DOHH2 (cell line): ENCODE results near the gene CAMSAP3.

Experiments
- EZH2phosphoT487 ChIP-seq: fragments of 200-600 bp; sonication (generic); IDR thresholded peaks from 2 replicates; pipeline ENCODE4 v1.6.1; 2017; ENCODE audit warnings: borderline replicate concordance, mild to moderate bottlenecking, antibody characterized with exemption, low read length, moderate library complexity, mixed read lengths
- TF ChIP-seq, protein P1 (sequence below): fragments of 200-600 bp; sonication (generic); IDR thresholded peaks from one replicate; pipeline ENCODE4 v1.5.1; 2014; ENCODE audit warnings: antibody characterized with exemption, mild to moderate bottlenecking, low read depth, low read length; ENCODE audit not compliant: poor library complexity, severe bottlenecking

DNA sequence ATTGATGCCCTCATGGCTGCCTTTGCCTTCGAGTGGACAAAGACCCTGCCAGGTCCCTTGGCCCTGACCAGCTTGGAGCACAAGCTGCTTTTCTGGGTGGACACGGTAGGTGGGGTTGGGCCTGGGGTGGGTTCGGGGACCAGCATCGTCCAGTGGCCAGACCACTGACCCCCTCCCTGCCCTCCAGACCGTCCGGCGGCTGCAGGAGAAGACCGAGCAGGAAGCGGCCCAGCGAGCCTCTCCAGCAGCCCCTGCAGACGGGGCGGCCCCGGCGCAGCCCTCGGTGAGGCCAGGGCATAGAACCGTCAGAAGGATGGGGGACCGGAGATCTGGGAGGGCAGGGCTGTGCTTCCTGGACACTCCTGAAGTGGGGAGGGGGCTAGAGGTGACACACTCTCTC, 10.6 kb downstream of the CAMSAP3 start:
- TF ChIP-seq, protein P1, sequence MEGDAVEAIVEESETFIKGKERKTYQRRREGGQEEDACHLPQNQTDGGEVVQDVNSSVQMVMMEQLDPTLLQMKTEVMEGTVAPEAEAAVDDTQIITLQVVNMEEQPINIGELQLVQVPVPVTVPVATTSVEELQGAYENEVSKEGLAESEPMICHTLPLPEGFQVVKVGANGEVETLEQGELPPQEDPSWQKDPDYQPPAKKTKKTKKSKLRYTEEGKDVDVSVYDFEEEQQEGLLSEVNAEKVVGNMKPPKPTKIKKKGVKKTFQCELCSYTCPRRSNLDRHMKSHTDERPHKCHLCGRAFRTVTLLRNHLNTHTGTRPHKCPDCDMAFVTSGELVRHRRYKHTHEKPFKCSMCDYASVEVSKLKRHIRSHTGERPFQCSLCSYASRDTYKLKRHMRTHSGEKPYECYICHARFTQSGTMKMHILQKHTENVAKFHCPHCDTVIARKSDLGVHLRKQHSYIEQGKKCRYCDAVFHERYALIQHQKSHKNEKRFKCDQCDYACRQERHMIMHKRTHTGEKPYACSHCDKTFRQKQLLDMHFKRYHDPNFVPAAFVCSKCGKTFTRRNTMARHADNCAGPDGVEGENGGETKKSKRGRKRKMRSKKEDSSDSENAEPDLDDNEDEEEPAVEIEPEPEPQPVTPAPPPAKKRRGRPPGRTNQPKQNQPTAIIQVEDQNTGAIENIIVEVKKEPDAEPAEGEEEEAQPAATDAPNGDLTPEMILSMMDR = no peak
- TF ChIP-seq EZH2phosphoT487 = no peak
